ENCODE results near the gene TMEM271.

Gene TMEM271

DNA sequence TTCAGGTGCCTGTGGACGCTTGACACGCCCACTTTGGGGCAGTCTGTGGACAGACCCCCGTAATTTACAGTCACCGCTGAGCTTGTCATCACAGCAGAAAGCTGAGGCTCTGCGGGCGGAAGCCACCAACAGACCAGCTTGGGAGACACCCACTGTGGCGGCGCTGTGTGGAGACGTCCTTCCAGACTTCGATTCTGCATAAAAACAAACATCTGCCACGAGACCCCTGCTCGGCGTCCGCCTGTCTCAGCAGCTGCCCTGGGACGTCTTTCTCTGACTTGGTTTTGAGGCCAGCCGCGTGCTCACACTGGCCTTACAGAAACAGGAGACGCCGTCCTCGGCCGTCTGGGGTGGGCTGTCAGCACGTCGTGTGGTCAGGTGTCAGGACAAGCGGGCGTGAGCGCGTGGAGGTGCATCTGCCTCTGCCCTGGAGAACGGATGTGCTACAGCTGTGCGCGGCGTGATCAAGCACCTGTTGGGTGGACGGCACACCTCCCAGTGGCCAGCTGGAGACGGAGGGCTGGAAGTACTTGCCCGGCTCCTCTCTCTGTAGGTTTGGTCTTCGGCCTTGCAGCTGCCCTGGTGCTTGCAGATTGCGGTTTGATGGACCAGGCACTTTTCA is 39.6 kb downstream of the TMEM271 start:
- no peak overlapping the region for H3K9ac ChIP-seq (ENCODE audit: low read length)
- no peak overlapping the region for H3K27ac ChIP-seq (ENCODE audit: low read depth, low read length)
- H3K4me3 ChIP-seq (ENCODE audit: low read depth, low read length), result no peak overlapping the region
- H3K4me1 ChIP-seq (ENCODE audit: control insufficient read depth, insufficient read depth, low read length), result no peaks in the 10 kb centered on the region
- H3K9me3 ChIP-seq (ENCODE audit: control insufficient read depth, insufficient read depth, low read depth, low read length), result no peaks in the 10 kb centered on the region
- H3K27me3 ChIP-seq (ENCODE audit: control insufficient read depth, insufficient read depth, low read length), result no peaks in the 10 kb centered on the region
- peaks cover 61% of the 10 kb centered on the region for H3K36me3 ChIP-seq (ENCODE audit: control insufficient read depth, insufficient read depth, low read length)

DNA sequence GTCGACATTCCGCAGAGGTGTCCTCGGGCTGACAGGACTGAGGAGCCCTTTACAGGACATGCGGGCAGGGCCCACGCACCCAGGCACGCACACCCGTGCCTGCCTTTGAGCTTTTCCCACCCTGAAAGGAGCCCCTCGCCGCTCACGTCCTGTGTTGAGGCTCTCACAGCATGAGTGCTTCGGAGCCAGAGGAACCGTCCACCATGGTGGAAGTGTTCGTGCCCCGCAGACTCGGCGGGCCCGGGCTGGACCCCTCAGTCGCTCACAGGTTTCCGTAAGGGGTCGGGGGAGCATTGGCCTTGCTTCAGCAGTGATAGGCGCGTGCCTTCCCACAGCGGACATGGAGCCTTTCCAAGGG is 40.2 kb downstream of the TMEM271 start:
- H3K9me3 ChIP-seq (ENCODE audit: control insufficient read depth, insufficient read depth, low read depth, low read length), result no peaks in the 10 kb centered on the region
- H3K4me1 ChIP-seq (ENCODE audit: control insufficient read depth, insufficient read depth, low read length), result no peaks in the 10 kb centered on the region
- H3K27me3 ChIP-seq (ENCODE audit: control insufficient read depth, insufficient read depth, low read length), result no peaks in the 10 kb centered on the region
- no peak overlapping the region for H3K9ac ChIP-seq (ENCODE audit: low read length)
- peaks cover 66% of the 10 kb centered on the region for H3K36me3 ChIP-seq (ENCODE audit: control insufficient read depth, insufficient read depth, low read length)
- no peak overlapping the region for H3K27ac ChIP-seq (ENCODE audit: low read depth, low read length)
- no peak overlapping the region for H3K4me3 ChIP-seq (ENCODE audit: low read depth, low read length)

DNA sequence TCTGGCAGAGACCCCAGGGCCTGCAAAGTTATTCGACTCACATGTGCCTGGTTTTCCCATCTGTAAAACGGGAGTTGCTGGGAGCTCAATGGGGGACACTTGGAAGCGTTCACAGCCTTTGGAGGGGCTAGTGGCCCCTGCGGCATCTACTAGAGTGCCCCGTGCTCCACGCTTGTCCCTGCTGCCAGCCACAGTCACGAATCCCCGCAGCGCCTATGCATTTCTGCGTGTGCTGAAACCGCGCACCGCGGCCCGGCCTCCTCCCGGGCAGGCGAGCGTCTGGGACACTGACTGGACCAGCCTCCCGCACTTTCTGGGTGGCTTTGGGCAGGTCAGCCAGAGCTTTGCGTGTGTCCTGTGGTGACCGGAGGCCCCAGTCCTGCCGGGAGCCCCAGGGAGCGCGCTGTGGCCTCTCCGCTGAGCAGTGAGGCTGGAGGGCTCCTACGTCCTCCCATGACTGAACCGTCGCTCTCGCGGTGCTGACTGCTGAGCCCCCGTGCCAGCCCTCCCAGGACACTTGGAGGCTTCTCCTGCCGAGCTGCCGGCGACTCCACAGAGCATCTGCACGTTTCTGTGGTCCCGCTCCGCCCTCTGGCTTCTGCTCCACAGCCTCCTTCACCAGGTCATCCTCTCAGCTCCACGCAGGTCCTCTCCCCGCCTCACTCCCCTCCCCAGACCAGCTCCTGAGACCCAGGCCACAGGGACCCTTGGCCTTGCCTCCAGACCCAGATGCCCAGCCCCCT is 40.7 kb downstream of the TMEM271 start:
- H3K9ac ChIP-seq (ENCODE audit: low read length), result no peak overlapping the region
- no peak overlapping the region for H3K4me3 ChIP-seq (ENCODE audit: low read depth, low read length)
- no peaks in the 10 kb centered on the region for H3K9me3 ChIP-seq (ENCODE audit: control insufficient read depth, insufficient read depth, low read depth, low read length)
- H3K4me1 ChIP-seq (ENCODE audit: control insufficient read depth, insufficient read depth, low read length), result no peaks in the 10 kb centered on the region
- H3K36me3 ChIP-seq (ENCODE audit: control insufficient read depth, insufficient read depth, low read length), result peaks cover 71% of the 10 kb centered on the region
- no peaks in the 10 kb centered on the region for H3K27me3 ChIP-seq (ENCODE audit: control insufficient read depth, insufficient read depth, low read length)
- H3K27ac ChIP-seq (ENCODE audit: low read depth, low read length), result no peak overlapping the region

DNA sequence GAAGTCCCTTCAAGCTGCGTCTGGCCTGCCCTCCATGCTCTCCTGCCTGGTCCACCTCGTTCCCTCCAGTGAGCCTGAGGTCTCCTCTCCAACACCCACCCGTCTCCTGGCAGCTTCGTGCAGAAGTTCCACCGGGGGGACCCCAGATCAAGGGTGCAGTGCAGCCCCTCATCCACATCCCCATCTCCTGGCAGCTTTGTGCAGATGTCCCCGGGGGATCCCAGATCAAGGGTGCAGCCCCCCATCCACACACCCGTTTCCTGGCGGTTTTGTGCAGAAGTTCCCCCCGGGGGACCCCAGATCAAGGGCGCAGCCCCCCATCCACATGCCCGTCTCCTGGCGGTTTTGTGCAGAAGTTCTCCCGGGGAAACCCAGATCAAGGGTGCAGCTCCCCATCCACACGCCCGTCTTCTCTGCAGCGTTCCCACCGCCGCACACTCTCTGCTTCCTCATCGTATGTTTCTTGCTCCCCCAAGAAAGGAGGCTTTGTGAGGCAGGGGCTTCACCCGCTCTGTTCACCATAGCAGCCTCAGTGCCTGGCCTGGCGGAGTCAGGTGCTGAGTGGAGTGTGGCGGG is 41.4 kb downstream of the TMEM271 start:
- Histone ChIP-seq H3K9ac (ENCODE audit: low read length) (no peak overlapping the region), H3K9me3 (ENCODE audit: control insufficient read depth, insufficient read depth, low read depth, low read length) (no peaks in the 10 kb centered on the region), H3K36me3 (ENCODE audit: control insufficient read depth, insufficient read depth, low read length) (peaks cover 77% of the 10 kb centered on the region), H3K4me3 (ENCODE audit: low read depth, low read length) (no peak overlapping the region), H3K27ac (ENCODE audit: low read depth, low read length) (no peak overlapping the region), H3K27me3 (ENCODE audit: control insufficient read depth, insufficient read depth, low read length) (no peaks in the 10 kb centered on the region), H3K4me1 (ENCODE audit: control insufficient read depth, insufficient read depth, low read length) (no peaks in the 10 kb centered on the region)

DNA sequence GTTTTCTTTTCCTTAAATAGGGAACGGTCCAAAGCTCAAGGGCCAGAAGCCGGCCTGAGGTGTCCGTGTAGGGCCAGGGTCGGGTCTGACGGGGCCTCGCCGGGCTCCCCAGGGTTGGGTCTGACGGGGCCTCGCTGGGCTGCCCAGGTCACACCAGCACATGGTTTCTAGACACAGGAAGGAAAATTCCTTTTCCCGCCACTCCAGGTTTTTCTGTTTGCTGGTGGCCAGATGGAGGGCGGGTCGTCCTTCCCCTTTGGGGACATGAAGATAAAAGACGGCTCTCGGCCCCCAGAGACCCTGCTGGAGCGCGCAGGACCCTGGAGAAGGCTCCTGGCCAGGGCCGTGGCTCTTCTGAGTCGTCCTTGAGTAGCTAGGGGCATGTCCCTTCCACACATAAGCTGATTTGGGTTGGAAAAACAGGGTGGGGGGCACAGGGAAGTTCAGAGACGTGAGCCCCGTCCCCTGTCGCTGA is 42.0 kb downstream of the TMEM271 start:
- no peak overlapping the region for H3K27ac ChIP-seq (ENCODE audit: low read depth, low read length)
- H3K4me1 ChIP-seq (ENCODE audit: control insufficient read depth, insufficient read depth, low read length), result no peaks in the 10 kb centered on the region
- no peaks in the 10 kb centered on the region for H3K9me3 ChIP-seq (ENCODE audit: control insufficient read depth, insufficient read depth, low read depth, low read length)
- H3K36me3 ChIP-seq (ENCODE audit: control insufficient read depth, insufficient read depth, low read length), result peaks cover 81% of the 10 kb centered on the region
- H3K4me3 ChIP-seq (ENCODE audit: low read depth, low read length), result no peak overlapping the region
- no peaks in the 10 kb centered on the region for H3K27me3 ChIP-seq (ENCODE audit: control insufficient read depth, insufficient read depth, low read length)
- no peak overlapping the region for H3K9ac ChIP-seq (ENCODE audit: low read length)

DNA sequence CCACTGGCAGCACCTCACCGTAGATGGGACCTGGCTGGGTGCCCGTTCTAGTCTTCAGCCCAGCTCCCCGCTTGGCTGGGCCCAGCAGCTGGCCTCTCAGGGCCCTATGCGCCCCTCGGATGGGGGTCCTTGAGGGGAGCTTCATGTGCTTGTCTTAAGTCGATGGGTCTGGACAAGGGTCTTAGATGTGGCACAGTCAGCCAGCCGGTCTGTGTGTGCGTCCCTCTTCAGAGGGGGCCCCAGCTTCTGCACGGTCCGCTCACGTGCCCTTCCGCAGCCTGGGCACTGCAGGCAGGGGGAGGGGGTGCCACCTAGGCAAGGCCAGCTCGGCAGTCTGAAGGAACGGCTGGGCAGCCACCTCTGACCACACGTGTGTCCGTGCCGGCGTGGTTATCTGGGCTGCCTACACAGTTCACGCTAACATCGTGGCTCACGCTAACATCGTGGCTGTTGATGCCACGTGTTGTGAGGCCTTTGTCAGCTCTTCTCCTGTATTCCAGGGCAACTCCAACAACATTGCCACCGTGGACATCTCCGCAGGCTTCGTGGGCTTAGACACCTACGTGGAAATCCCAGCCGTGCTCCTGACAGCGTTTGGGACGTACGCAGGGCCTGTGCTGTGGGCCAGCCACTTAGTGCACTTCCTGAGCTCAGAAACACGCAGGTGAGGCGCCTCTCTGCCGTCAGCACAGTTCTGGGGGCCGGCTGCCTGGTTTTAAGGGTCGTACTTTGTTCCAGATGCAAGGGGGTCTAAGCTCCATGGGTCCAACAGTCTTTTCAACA is 42.6 kb downstream of the TMEM271 start:
- Histone ChIP-seq H3K4me3 (ENCODE audit: low read depth, low read length) (no peak overlapping the region), H3K4me1 (ENCODE audit: control insufficient read depth, insufficient read depth, low read length) (no peaks in the 10 kb centered on the region), H3K9ac (ENCODE audit: low read length) (no peak overlapping the region), H3K9me3 (ENCODE audit: control insufficient read depth, insufficient read depth, low read depth, low read length) (no peaks in the 10 kb centered on the region), H3K27ac (ENCODE audit: low read depth, low read length) (no peak overlapping the region), H3K36me3 (ENCODE audit: control insufficient read depth, insufficient read depth, low read length) (peaks cover 87% of the 10 kb centered on the region), H3K27me3 (ENCODE audit: control insufficient read depth, insufficient read depth, low read length) (no peaks in the 10 kb centered on the region)

DNA sequence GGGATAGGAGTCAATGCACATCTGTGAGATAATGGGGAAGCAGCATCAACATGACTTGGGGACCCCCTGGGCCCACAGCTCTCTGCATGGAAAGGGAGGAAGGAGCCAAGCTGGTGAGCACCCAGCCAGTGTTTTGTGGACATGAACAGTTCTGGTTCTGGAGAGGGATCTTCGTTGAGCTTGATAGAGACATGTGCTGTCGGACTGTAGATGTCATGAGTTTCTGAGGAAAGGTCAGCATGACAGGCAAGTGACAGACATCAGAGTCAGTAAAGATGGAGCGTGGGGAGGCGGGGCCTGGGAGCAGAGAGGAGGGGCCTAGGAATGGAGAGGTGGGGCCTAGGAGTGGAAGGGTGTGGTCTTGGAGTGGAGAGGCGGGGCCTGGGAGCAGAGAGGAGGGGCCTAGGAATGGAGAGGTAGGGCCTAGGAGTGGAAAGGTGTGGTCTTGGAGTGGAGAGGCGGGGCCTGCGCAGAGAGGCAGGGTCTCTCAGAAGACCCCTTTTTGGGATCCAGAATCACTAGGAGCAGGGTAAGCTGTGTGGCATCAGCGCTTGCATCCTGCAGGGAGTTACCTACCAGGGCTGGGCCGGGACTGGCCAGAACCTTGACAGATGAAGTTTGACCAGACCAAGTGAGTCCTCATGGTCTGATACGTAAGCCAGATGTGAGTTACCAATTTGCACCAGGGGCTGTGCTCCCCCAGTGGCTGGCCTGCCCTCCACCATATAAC is 43.3 kb downstream of the TMEM271 start:
- H3K4me3 ChIP-seq (ENCODE audit: low read depth, low read length), result no peak overlapping the region
- H3K27me3 ChIP-seq (ENCODE audit: control insufficient read depth, insufficient read depth, low read length), result no peaks in the 10 kb centered on the region
- H3K9me3 ChIP-seq (ENCODE audit: control insufficient read depth, insufficient read depth, low read depth, low read length), result no peaks in the 10 kb centered on the region
- H3K27ac ChIP-seq (ENCODE audit: low read depth, low read length), result no peak overlapping the region
- no peaks in the 10 kb centered on the region for H3K4me1 ChIP-seq (ENCODE audit: control insufficient read depth, insufficient read depth, low read length)
- H3K36me3 ChIP-seq (ENCODE audit: control insufficient read depth, insufficient read depth, low read length), result peaks cover 89% of the 10 kb centered on the region
- no peak overlapping the region for H3K9ac ChIP-seq (ENCODE audit: low read length)

DNA sequence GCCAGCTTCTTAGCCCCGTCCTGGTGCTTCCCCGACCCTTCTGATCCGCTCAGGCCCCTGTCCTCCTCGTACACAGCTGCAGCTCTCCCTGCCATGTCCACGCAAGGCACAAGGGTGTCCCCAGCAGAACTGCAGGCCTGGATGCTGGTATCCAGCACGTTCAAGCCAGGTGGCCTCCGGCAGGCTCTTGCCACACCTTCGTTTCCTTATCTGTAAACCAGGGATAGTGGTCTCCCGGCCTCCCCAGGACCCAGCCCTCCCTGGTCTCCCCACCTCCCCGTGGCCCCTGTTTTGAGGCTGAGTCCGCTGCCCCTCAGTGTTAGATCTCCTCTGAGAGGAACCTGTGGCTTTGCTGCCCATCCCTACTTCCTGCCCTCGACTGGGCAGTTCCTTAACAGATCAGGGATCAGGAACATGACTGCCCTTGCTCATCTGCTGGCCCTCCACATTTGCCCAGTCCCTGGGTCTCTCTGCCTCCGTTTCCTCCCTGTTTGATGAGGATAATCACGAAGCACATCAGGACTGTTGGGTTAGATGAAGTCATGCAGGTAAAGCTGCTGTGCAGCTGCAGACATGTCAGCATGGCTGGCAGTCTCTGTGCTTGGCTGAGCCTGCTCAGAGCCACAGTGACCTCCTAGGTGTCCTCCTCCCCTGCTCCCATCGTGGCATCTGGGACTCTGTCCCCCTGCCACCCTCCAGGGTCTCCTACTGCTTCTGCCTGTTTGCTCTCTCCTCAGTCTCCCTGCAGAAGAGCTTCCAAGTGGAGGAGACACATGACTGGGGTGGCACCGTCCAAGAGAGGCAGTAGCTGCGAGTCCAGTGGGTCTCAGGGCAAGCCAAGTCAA is 44.2 kb downstream of the TMEM271 start:
- Histone ChIP-seq H3K4me1 (ENCODE audit: control insufficient read depth, insufficient read depth, low read length) (no peaks in the 10 kb centered on the region), H3K27ac (ENCODE audit: low read depth, low read length) (no peak overlapping the region), H3K4me3 (ENCODE audit: low read depth, low read length) (no peak overlapping the region), H3K27me3 (ENCODE audit: control insufficient read depth, insufficient read depth, low read length) (no peaks in the 10 kb centered on the region), H3K36me3 (ENCODE audit: control insufficient read depth, insufficient read depth, low read length) (peaks cover 94% of the 10 kb centered on the region), H3K9me3 (ENCODE audit: control insufficient read depth, insufficient read depth, low read depth, low read length) (no peaks in the 10 kb centered on the region), H3K9ac (ENCODE audit: low read length) (no peak overlapping the region)

DNA sequence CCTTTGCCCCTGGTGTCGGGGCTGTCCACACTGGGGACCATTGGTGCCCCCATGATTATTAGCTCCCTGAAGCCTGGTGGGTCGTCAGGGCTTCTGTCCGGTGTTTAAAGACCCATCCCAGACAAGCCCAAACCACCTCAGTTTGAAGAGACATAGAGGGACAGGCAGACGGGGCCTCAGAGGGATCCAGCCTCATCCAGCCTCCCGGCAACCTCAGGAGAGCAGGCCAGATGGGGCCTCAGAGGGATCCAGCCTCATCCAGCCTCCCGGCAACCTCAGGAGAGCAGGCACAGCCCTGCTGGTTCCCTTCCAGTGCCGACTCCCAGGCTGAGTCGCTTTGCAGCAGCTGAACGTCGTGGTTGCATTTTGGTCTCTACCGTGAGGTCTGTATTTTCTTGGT is 45.0 kb downstream of the TMEM271 start:
- no peak overlapping the region for H3K4me3 ChIP-seq (ENCODE audit: low read depth, low read length)
- H3K9me3 ChIP-seq (ENCODE audit: control insufficient read depth, insufficient read depth, low read depth, low read length), result no peaks in the 10 kb centered on the region
- H3K4me1 ChIP-seq (ENCODE audit: control insufficient read depth, insufficient read depth, low read length), result peaks cover 4% of the 10 kb centered on the region
- peaks cover 89% of the 10 kb centered on the region for H3K36me3 ChIP-seq (ENCODE audit: control insufficient read depth, insufficient read depth, low read length)
- no peak overlapping the region for H3K27ac ChIP-seq (ENCODE audit: low read depth, low read length)
- no peaks in the 10 kb centered on the region for H3K27me3 ChIP-seq (ENCODE audit: control insufficient read depth, insufficient read depth, low read length)
- no peak overlapping the region for H3K9ac ChIP-seq (ENCODE audit: low read length)

All from HUES6 (cell line).